HG03064 (cell line): ENCODE results near the gene TNFSF11.

ENCODE experiments used
- ATAC-seq: cut with Tn5 transposase; IDR thresholded peaks from one replicate; pipeline ENCODE4 v1.9.1; 2021; ENCODE audit warnings: low read depth; ENCODE audit not compliant: unreplicated experiment

TNFSF11 gene

GRCh38 chr13:42651936-42652641, 78.1 kb downstream of the TNFSF11 start:
- no peak for ATAC-seq

GRCh38 chr13:42652642-42653415, 78.9 kb downstream of the TNFSF11 start:
- ATAC-seq: no peak

GRCh38 chr13:42653679-42654078, 79.7 kb downstream of the TNFSF11 start:
- no peak for ATAC-seq

GRCh38 chr13:42654212-42654611, 80.3 kb downstream of the TNFSF11 start:
- no peak for ATAC-seq

GRCh38 chr13:42654722-42655121, 80.8 kb downstream of the TNFSF11 start:
- no peak for ATAC-seq

- no peak for ATAC-seq
Measured at GRCh38 chr13:42656161-42656560, 82.2 kb downstream of the TNFSF11 start.

- no peak for ATAC-seq
Measured at GRCh38 chr13:42656958-42657357, 83.0 kb downstream of the TNFSF11 start.
